Renal pelvis (tissue), 4 donors: ENCODE results near the gene SPTBN4. TPM values are rescaled to one million over a fixed set of nuclear protein-coding genes. Genes with fewer than 3 reads are reported as not detected.
A peak's percentile ranks its signal among the peaks of the same experiment; 100 is the strongest.
"Not testable (repeated sequence)": the region's sequence is repeated elsewhere in the genome, so short reads cannot be mapped to it uniquely, and the experiment has no call there.

Experiments
- DNase-seq: peaks from one replicate; pipeline ENCODE4 v3.0.0-alpha.2; 2013
- polyA plus RNA-seq, 3 donors: library from polyadenylated mRNA; unstranded; fragments of 120-200 nt; gene quantifications; one replicate each; pipeline ENCODE4 v1.2.1, GENCODE V29; 2013; ENCODE audit not compliant: insufficient read length in 3 of 3

Gene SPTBN4
- polyA plus RNA-seq, 3 donors, result 1.4 to 2.0 (median 1.8) TPM

- no peak for DNase-seq
These were observed 93.3 kb downstream of the SPTBN4 start for GRCh38 chr19:40560092-40560507.

GRCh38 chr19:40561947-40562346 is 95.1 kb downstream of the SPTBN4 start:
- DNase-seq, result no peak

GRCh38 chr19:40564535-40564934 is 97.7 kb downstream of the SPTBN4 start:
- not testable (repeated sequence) for DNase-seq

- DNase-seq, result no peak
These were observed 98.6 kb downstream of the SPTBN4 start for GRCh38 chr19:40565355-40565754.

GRCh38 chr19:40565910-40566495 is 99.2 kb downstream of the SPTBN4 start:
- DNase-seq, result no peak

GRCh38 chr19:40567040-40567749 is 100.4 kb downstream of the SPTBN4 start:
- no peak for DNase-seq

- no peak for DNase-seq
These were observed 101.1 kb downstream of the SPTBN4 start for GRCh38 chr19:40567750-40568494.

- peak; percentile 96 for DNase-seq
These were observed 103.7 kb downstream of the SPTBN4 start for GRCh38 chr19:40570313-40571004.

GRCh38 chr19:40571005-40571318 is 104.2 kb downstream of the SPTBN4 start:
- no peak for DNase-seq

- no peak for DNase-seq
These were observed 105.2 kb downstream of the SPTBN4 start for GRCh38 chr19:40571831-40572495.

GRCh38 chr19:40575326-40575725 is 108.5 kb downstream of the SPTBN4 start:
- DNase-seq, result no peak

- no peak for DNase-seq
These were observed 109.4 kb downstream of the SPTBN4 start for GRCh38 chr19:40576151-40576584.

GRCh38 chr19:40576585-40577451 is 110.0 kb downstream of the SPTBN4 start, which contains the start of gene SHKBP1:
Gene SHKBP1, plus strand, starts transcription at chr19:40576873. Its CDS starts 27 bp downstream, at chr19:40576900.
- DNase-seq, result peak; percentile 96

- DNase-seq, result no peak
These were observed 111.7 kb downstream of the SPTBN4 start for GRCh38 chr19:40578442-40578908.

- no peak for DNase-seq
These were observed 113.8 kb downstream of the SPTBN4 start for GRCh38 chr19:40580619-40581018.

- no peak for DNase-seq
These were observed 114.7 kb downstream of the SPTBN4 start for GRCh38 chr19:40581531-40581930.

GRCh38 chr19:40582467-40582866 is 115.7 kb downstream of the SPTBN4 start:
- DNase-seq, result no peak

- DNase-seq, result no peak
These were observed 116.5 kb downstream of the SPTBN4 start for GRCh38 chr19:40583283-40583682.

GRCh38 chr19:40584007-40584406 is 117.2 kb downstream of the SPTBN4 start:
- DNase-seq, result no peak

GRCh38 chr19:40585241-40585981 is 118.6 kb downstream of the SPTBN4 start:
- DNase-seq, result no peak
